PC-3 (cell line): ENCODE results near the gene LRRC10B. TPM values are rescaled to one million over a fixed set of nuclear protein-coding genes. Genes with fewer than 3 reads are reported as not detected.

ENCODE experiments used
- ATAC-seq: fragments of 200-7000 bp; cut with Tn5 transposase; 2 replicates; pipeline ENCODE4 v1.9.1; 2020; ENCODE audit warnings: mild to moderate bottlenecking, moderate library complexity
- BruUV-seq: library from RNA; stranded (reverse); fragments of 400-500 nt; replicated peaks from 2 replicates; lab custom pipeline; 2021; lab: Mats Ljungman, UMichigan
- CTCF ChIA-PET: fragments of 300-600 bp; sonication (Branson Sonifier 250); formaldehyde crosslinking; loops from one replicate; lab custom pipeline; 2022; ENCODE audit warnings: antibody characterized with exemption; lab: Charles Lee
- POLR2A ChIA-PET: fragments of 300-600 bp; sonication (Branson Sonifier 250); formaldehyde crosslinking; loops from one replicate; lab custom pipeline; 2022; ENCODE audit warnings: antibody characterized with exemption; ENCODE audit not compliant: unreplicated experiment; lab: Charles Lee
- DNase-seq: peaks from one replicate; pipeline ENCODE4 v3.0.0-alpha.2; 2015
- H2AFZ ChIP-seq: fragments of 300-600 bp; sonication (generic); 2 replicates; pipeline ENCODE4 v1.6.0; 2016; ENCODE audit warnings: antibody characterized with exemption, low read length
- H3F3A ChIP-seq: fragments of 300-600 bp; sonication (generic); one replicate; pipeline ENCODE4 v1.6.0; 2017; ENCODE audit warnings: antibody characterized with exemption, low read length, control low read depth, mild to moderate bottlenecking; ENCODE audit not compliant: unreplicated experiment
- H3K27ac ChIP-seq: fragments of 300-600 bp; sonication (generic); 2 replicates; pipeline ENCODE4 v1.5.1; 2016; ENCODE audit warnings: mild to moderate bottlenecking, low read length
- H3K27me3 ChIP-seq: fragments of 300-600 bp; sonication (generic); 2 replicates; pipeline ENCODE4 v1.6.1; 2016; ENCODE audit warnings: low read length, mixed read lengths
- H3K36me3 ChIP-seq: fragments of 300-600 bp; sonication (generic); 2 replicates; pipeline ENCODE4 v1.6.1; 2016; ENCODE audit warnings: low read depth, mixed run types, low read length, mixed read lengths
- H3K4me1 ChIP-seq: fragments of 300-600 bp; sonication (generic); 2 replicates; pipeline ENCODE4 v1.5.1; 2016; ENCODE audit warnings: low read length; ENCODE audit not compliant: insufficient read depth
- H3K4me2 ChIP-seq: fragments of 300-600 bp; sonication (generic); 2 replicates; pipeline ENCODE4 v1.6.0; 2016; ENCODE audit warnings: low read length
- H3K4me3 ChIP-seq: fragments of 300-600 bp; sonication (generic); 2 replicates; pipeline ENCODE4 v1.5.1; 2016; ENCODE audit warnings: mild to moderate bottlenecking, low read length, mixed read lengths
- H3K79me2 ChIP-seq: fragments of 300-600 bp; sonication (generic); 2 replicates; pipeline ENCODE4 v1.6.1; 2017; ENCODE audit warnings: low read length, mixed read lengths
- H3K9ac ChIP-seq: fragments of 300-600 bp; sonication (generic); 2 replicates; pipeline ENCODE4 v1.6.0; 2016; ENCODE audit warnings: mild to moderate bottlenecking, low read length
- H3K9me2 ChIP-seq: fragments of 300-600 bp; sonication (generic); replicated peaks from 2 replicates; pipeline ENCODE4 v1.6.1; 2016; ENCODE audit warnings: mixed run types, low read length, mixed read lengths
- H3K9me3 ChIP-seq: fragments of 300-600 bp; sonication (generic); 2 replicates; pipeline ENCODE4 v1.6.1; 2016; ENCODE audit warnings: low read length, mixed read lengths
- H4K20me1 ChIP-seq: fragments of 300-600 bp; sonication (generic); 2 replicates; pipeline ENCODE4 v1.6.1; 2016; ENCODE audit warnings: low read length, mixed read lengths
- EZH2 ChIP-seq: fragments of 300-600 bp; sonication (generic); IDR thresholded peaks from one replicate; pipeline ENCODE4 v1.6.1; 2017; ENCODE audit warnings: antibody characterized with exemption, mild to moderate bottlenecking, low read length; ENCODE audit not compliant: unreplicated experiment
- EZH2phosphoT487 ChIP-seq: fragments of 300-600 bp; sonication (generic); IDR thresholded peaks from 2 replicates; pipeline ENCODE4 v1.6.1; 2018; ENCODE audit warnings: mild to moderate bottlenecking, antibody characterized with exemption, low read length, borderline replicate concordance
- intact Hi-C: fragments of 100-400 bp; cut with micrococcal nuclease; formaldehyde crosslinking; loops from 2 replicates; pipeline ENCODE4 v1.9.0; 2023
- total RNA-seq: library from RNA; depleted of rRNA; stranded (reverse); fragments of >200 nt; gene quantifications from 2 replicates; pipeline ENCODE4 v1.2.3, GENCODE V29; 2014
- TF ChIP-seq, protein P1 (sequence below): fragments of 300-600 bp; sonication (generic); conservative IDR thresholded peaks from 2 replicates; pipeline ENCODE4 v1.5.1; 2017; ENCODE audit warnings: antibody characterized with exemption, low read depth, mild to moderate bottlenecking, low read length

The LRRC10B gene
- total RNA-seq, 1 experiment from 2014 or later: 0.55 TPM

DNA sequence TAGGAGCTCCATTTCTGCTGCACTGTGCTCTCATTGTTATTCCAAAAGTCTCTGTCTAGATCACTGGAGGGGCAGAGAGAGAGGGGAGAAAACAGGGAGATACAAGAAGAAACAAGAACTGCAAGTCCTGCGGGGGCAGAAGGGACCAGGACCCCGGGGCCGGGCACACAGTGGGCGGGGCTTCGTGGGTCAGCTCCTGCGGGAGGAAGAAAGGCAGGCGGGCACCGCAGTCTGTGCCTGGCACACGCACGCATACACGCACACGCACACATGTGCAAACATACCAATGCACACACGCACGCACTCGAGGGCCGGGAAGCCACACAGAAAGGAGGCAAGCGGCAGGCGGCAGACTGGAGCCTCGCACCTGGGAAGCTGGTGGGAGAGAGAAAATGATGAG lies 38.7 kb downstream of the LRRC10B start:
- H3K27ac ChIP-seq: no peak overlapping the region
- CTCF ChIA-PET: interaction anchor here (0.6 kb wide), 1 partner anchor 101 kb away, joined by 3 read pairs; no protein-coding TSS in a partner anchor
- H3K9me2 ChIP-seq: no peaks in the 10 kb centered on the region
- POLR2A ChIA-PET: no interaction called here
- intact Hi-C loops: no loop called here
- ATAC-seq: no peak
- H2AFZ ChIP-seq: no peak overlapping the region
- no peak overlapping the region for H3K4me3 ChIP-seq
- H3K79me2 ChIP-seq: no peaks in the 10 kb centered on the region
- no peak overlapping the region for H3K9ac ChIP-seq
- DNase-seq: no peak
- H3K4me1 ChIP-seq: peaks cover 26% of the 10 kb centered on the region
- no peaks in the 10 kb centered on the region for H3K36me3 ChIP-seq
- H3K4me2 ChIP-seq: no peak overlapping the region
- TF ChIP-seq EZH2phosphoT487: no peak
- TF ChIP-seq, protein P1, sequence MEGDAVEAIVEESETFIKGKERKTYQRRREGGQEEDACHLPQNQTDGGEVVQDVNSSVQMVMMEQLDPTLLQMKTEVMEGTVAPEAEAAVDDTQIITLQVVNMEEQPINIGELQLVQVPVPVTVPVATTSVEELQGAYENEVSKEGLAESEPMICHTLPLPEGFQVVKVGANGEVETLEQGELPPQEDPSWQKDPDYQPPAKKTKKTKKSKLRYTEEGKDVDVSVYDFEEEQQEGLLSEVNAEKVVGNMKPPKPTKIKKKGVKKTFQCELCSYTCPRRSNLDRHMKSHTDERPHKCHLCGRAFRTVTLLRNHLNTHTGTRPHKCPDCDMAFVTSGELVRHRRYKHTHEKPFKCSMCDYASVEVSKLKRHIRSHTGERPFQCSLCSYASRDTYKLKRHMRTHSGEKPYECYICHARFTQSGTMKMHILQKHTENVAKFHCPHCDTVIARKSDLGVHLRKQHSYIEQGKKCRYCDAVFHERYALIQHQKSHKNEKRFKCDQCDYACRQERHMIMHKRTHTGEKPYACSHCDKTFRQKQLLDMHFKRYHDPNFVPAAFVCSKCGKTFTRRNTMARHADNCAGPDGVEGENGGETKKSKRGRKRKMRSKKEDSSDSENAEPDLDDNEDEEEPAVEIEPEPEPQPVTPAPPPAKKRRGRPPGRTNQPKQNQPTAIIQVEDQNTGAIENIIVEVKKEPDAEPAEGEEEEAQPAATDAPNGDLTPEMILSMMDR: no peak
- no peak for TF ChIP-seq EZH2
- H4K20me1 ChIP-seq: no peaks in the 10 kb centered on the region
- H3K27me3 ChIP-seq: no peaks in the 10 kb centered on the region
- no TSS peak for BruUV-seq
- H3F3A ChIP-seq: no peaks in the 10 kb centered on the region
- no peaks in the 10 kb centered on the region for H3K9me3 ChIP-seq

DNA sequence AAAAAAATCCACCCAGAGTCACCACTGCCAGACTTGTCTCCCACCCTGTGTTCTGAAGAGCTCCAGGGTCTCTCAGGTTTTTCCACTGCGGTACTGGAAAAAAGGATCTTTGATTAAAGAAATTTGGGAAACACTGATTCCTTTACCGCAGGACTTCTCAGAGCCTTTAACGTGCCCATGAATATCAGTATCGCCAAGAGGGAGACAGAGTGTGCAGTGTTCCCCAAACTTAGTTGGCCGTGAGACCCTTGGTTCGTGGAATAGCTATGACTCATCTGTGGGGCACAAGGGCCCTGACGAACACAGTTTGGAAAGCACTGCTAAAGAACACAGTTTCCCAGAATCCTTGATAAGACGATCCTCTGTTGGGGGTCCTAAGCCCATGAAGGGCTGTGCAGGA lies 40.6 kb downstream of the LRRC10B start:
- Histone ChIP-seq H3K9ac (no peak overlapping the region), H4K20me1 (no peaks in the 10 kb centered on the region), H3K9me2 (no peaks in the 10 kb centered on the region), H3K79me2 (no peaks in the 10 kb centered on the region), H3F3A (no peaks in the 10 kb centered on the region), H3K4me2 (no peak overlapping the region), H3K4me3 (no peak overlapping the region), H3K27me3 (no peaks in the 10 kb centered on the region), H2AFZ (no peak overlapping the region), H3K27ac (no peak overlapping the region), H3K4me1 (peaks cover 8% of the 10 kb centered on the region), H3K36me3 (no peaks in the 10 kb centered on the region), H3K9me3 (no peaks in the 10 kb centered on the region)
- ATAC-seq (no peak), DNase-seq (no peak)
- no peak for TF ChIP-seq EZH2
- CTCF ChIA-PET: no interaction called here
- intact Hi-C loops: no loop called here
- POLR2A ChIA-PET: interaction anchor here (1.1 kb wide), 1 partner anchor 65 kb away, joined by 3 read pairs; no protein-coding TSS in a partner anchor
- BruUV-seq: no TSS peak

DNA sequence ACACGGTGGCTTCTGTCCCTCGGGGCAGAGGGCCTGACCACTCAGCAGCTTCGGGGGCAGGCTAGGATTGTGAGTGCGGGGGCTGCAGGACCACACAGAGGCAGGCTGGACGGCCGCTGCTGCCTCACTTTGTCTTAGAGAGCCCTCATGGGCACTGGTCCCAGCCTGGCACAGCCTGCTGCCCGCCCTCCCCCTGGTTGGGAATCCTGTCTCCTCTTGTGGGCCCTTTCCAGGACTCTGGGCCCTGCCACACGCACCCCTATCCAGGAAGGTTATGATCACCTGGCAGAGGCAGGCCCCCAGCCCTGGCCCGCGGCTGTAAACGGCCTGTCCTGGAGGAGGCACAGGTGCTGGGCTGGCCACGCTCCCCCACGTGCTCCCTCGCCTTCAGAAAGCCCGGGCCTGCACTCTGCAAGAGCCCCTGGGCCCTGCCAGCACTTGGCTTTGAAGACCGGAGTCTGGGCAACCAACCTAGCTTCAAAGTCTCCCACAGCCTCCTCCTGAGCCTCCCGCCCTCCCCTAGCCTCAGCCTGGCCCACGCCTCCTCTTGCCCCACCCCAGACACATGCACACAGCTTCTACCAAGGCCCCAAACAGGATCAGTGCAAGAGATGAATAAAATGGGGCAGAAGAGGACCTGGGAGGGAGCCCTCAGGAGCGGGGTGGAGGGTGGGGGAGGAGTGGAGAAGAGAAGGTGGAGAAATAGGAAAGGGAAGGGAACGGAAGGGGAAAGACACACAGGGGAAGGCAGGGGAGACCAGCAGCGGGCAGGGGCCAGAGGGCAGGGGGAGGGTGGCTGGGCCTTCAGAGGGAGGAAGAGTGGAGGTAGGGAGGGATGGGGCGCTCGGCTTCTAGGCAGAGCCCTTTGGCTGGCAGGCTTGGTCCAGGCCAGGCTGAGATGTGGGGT lies 41.4 kb downstream of the LRRC10B start:
- DNase-seq (no peak), ATAC-seq (no peak)
- no peaks in the 10 kb centered on the region for H4K20me1 ChIP-seq
- TF ChIP-seq EZH2phosphoT487 (no peak), EZH2 (no peak)
- TF ChIP-seq, protein P1: no peak
- H3K27ac ChIP-seq: no peak overlapping the region
- no TSS peak for BruUV-seq
- H3K4me1 ChIP-seq: peaks cover 4% of the 10 kb centered on the region; the same call in 1 of the 2 replicates
- no peaks in the 10 kb centered on the region for H3K9me3 ChIP-seq
- no peaks in the 10 kb centered on the region for H3K79me2 ChIP-seq
- no peak overlapping the region for H2AFZ ChIP-seq
- H3K4me3 ChIP-seq: no peak overlapping the region
- intact Hi-C loops: no loop called here
- CTCF ChIA-PET: no interaction called here
- H3F3A ChIP-seq: no peaks in the 10 kb centered on the region
- no peak overlapping the region for H3K4me2 ChIP-seq
- no peaks in the 10 kb centered on the region for H3K36me3 ChIP-seq
- POLR2A ChIA-PET: interaction anchor here (1.1 kb wide), 1 partner anchor 65 kb away, joined by 3 read pairs; no protein-coding TSS in a partner anchor
- no peak overlapping the region for H3K9ac ChIP-seq
- no peaks in the 10 kb centered on the region for H3K9me2 ChIP-seq
- no peaks in the 10 kb centered on the region for H3K27me3 ChIP-seq
